ENCODE measurements around the gene DCLK1.
A peak's percentile ranks its signal among the peaks of the same experiment; 100 is the strongest.

Gene DCLK1

DNA sequence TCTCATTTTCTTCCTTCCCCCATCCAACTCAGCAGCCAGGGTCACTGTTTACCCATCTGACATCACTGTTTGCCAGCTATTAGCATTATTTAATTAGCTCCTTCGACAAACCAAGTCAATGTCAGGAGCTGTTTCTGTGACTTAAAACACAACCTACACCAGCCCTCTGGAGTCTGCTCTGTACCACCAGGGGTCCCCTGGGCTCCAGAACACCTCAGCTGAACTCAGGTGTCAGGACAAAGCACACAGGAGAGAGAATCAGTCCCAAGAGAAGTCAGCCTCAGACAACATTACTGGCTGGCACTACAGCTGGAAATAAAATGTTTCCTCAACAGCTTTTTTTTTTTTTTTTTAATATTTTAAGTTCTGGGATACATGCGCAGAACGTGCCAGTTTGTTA, 45.1 kb downstream of the DCLK1 start:
- no peak for DNase-seq (ENCODE audit: low spot score)

DNA sequence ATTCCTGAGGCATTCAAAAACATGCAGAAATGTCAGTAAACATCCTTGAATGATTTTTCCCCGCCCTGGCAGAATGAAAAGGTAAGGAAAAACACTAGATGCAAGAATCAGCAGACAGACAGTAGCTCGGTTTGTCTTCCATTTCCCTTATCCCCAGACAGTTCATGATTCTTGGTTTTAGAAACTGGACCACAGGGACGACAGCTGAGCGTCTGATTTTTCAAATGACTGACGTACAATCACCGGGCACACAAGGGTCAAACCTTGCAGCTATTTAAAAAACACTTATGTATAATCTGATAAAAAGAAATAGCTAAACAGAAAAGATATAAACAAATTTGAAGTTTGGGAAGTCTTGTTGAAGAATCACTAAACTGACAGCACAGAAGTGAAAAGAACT, 47.1 kb downstream of the DCLK1 start:
- no peak for DNase-seq (ENCODE audit: low spot score)

DNA sequence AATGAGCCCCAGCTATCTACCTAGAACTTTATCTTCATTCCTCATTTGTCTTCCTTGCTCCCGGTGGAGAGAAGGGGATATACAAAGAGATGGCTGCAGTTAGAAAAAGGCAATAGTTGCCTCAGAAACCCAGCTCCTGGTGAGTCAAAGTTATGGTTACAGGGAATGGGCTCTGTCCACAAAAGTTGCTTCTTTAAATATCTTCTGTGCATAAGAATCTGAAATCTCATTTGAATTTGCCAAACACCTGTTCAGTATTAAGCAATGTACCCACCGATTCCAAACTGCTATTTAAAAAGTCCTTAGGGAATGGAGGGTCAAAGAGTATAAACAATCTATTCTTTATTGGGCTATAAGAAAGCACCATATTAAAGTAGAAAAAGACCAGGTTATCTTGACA, 48.4 kb downstream of the DCLK1 start:
- DNase-seq (ENCODE audit: low spot score): no peak

DNA sequence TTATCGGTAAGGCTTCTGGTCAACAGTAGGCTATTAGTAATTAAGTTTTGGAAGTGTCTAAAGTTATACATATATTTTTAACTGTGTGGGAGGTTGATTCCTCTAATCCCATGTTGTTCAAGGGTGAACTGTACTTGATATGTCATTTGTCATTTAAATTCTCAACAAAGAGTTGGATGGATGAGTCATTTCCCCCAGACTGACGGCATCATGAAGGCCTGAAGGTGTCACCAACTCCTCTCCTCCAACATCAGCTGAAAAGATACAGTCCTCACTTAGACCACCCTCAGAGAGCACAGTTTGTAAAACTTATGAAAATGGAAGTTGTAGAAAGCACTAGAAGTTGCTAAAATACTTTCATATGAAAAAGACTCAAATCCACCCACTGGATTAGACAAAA, 48.8 kb downstream of the DCLK1 start:
- no peak for DNase-seq (ENCODE audit: low spot score)

DNA sequence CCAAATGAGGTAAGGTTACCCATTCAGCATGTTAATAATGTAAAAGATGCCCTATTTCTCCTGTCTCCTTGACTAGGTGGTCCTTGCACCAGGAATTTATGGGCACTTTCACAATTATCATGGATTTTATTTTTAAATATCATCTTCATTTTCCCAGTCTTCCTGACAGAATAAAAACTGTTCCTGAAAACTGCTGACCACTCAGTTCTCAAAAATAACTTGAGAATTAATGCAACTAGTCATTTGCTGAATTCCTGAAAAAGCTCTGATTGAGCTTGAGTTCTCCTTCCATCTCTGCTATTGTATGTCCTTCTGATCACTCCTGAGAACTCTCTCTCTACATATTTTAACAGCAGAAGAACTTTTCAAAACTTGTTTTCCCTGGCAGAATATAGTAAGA, 55.0 kb downstream of the DCLK1 start:
- DNase-seq (ENCODE audit: low spot score): no peak

DNA sequence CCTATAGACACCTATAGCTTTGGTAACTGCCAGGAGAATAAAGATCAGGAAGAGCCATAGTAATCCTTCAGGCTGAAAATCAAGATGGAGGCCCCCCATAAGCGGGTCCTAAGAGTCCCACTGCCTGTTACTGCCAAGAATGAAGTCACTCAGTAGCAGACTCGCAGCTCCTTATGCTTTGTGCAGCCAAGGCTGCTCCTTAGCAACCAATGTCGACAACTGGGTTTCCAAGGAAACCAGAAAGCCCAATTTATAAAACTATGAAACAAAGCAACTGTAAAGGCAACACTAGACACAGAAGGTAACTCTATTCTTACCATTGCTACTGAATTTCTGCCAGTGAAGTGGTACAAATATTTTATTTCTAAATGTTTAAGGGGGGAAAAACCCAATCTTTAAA, 56.5 kb downstream of the DCLK1 start:
- no peak for DNase-seq (ENCODE audit: low spot score)

DNA sequence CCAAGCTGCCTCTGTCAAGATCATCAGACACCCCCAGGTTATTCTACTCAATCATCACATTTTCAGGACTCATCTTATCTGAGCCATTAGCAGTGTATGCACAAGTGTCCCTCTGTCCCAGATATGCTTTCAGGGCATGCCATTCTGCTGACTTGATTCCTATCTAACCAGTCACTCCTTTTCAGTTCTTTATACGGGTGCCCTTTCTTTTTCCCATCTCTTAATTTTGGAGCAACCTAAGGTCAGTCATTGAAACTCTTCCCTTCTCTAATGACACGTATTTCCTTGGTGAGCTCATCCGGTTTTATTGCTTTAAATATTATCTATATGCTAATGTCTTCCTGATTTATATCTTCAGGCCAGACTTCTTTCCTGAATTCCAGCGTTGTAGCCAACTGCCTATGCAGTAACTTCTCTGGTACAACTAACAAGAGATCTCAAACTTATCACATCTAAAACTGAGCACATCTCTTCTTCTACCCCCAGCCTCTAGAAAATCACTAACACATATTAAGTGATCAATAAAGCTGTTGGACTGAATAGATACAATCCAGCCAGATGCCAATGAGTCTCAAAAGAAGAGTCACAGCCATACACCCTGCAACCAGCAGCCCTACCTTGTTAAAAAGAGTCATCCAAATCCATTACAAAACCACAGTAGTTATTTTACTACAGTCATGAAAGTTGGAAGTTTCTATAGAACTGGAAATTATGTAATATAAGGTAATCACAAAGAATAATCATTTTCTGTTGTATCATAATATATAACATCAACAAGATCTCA, 58.8 kb downstream of the DCLK1 start:
- no peak for DNase-seq (ENCODE audit: low spot score)

DNA sequence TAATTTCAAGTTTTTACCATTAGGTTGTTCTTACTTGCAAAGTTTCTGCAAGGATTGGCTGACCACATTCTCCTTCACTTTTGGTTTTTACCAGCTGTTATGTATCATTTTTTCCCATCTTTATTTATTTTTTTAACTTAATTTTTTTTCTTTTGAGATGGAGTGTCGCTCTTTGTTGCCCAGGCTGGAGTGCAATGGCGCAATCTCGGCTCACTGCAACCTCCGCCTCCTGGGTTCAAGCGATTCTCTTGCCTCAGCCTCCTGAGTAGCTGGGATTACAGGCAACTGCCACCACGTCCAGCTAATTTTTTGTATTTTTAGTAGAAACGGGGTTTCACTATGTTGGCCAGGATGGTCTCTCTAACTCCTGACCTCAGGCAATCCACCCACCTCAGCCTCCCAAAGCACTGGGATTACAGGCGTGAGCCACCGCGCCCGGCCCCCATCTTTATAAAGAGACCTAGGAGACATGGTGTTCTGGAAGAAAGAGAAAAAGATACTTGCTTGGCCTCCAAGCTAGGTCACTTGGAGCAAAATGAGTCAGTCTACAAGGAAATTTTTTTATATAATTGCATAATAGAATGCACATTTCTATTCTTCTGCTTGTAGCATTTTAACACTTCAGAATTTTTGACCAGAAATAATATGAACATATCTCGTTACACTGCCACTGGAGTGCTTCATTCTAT, 60.5 kb downstream of the DCLK1 start:
- peak; percentile 13 for DNase-seq (ENCODE audit: low spot score)

DNA sequence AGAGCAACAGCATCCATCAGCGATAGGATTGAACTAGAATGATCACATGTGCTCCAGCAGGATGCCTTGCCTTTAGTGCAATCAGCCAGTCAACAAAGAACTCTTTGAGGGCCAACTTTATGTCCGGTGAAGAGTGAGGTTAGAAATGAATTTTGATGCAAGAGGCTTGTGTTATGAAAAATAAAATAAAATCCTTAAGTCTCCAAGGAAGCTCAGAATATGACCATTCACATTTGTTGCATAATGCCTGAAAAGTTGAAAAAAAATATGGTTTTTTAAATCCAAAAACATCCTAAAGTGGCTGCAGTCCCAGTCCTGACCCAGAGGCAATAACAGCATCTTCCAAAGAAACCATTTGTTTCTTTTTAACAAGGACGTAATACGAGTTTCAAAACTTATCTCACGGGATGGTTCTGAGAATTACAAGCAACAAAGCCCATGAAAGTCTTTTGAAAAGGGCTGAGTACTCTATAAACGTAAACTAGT, 61.3 kb downstream of the DCLK1 start:
- DNase-seq (ENCODE audit: low spot score): peak; percentile 20

DNA sequence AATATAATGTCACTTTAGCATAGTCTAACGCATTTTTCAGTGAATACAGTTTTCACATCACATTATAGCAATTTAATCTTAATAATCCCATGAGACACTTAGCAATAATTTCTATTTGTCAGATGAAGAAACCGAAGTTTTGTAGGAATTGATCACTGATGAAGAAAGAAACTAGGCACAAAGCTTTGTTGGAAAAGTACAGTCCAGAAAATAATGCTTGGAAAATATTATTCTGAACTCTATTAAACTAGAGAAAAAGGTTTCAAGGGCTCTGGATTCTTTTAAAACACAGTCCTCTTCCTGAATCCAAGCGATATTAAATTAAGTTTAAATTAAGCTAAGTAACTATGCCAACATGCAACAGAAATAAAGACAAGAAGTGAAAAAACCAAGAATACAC, 62.2 kb downstream of the DCLK1 start:
- no peak for DNase-seq (ENCODE audit: low spot score)

DNA sequence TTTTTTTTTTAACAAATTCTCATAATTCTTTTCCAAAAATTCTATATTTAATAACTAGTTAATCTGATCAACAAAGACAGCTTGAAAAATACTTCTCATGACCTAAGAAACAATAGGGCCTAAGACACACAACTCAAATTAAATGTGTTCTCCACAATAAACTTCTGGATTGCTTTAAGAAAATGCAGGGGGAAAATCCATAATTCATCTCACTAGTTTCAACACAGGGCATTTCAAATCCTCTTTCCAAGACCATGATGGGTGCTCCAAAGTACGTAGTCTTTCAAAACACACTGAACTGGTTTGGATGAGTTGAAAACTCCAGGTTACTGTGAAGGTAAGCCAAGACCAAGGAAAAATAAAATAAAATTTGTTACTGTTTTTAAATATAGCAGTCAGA, 62.6 kb downstream of the DCLK1 start:
- DNase-seq (ENCODE audit: low spot score): no peak

DNA sequence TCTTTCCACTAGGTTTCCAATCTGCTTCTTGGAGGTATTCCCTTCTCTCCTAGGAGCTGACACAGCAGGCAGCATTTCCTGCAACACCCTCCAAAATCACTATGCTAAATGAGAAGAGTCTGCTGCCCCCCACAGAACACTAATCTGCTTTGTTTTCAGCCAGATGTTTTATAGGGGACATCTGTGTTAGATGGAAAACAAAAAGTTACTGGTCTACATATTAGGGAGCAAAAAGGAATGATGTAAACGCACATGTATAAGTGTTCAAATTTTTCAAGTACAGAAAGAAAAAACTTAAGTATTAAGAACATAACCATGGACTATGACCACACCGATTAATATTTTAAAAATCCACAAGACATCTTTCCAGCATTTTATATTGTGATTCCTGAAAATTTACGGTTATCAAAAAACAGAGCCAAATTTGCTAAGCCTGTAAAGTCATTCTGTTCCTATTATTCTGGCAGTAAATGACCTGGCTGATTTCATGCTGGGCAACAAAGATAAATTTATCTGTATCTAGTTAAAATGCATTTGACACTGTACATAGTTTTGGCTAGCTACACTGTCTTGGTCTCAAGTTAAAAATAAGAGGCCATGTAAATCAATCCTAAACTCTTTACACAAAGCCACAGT, 63.3 kb downstream of the DCLK1 start:
- DNase-seq (ENCODE audit: low spot score): no peak

DNA sequence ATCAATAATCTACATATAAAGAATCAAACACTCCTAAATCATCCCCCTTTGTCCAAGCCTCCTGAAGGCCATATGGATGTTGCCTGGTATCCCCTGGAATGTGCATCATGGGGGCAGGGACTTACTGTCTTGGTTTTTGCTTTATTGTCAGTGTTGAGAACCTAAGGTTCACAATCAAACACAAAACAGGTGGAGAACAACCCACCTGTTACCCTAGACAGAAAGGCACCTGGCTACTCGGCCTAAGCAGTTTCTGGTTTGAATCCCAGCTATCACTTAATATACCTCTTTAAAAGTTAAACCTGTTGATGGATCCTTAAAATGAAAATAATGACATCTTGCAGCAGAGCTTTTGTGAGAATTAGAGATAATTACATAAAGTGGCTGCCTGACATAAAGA, 68.9 kb downstream of the DCLK1 start:
- DNase-seq (ENCODE audit: low spot score): no peak

DNA sequence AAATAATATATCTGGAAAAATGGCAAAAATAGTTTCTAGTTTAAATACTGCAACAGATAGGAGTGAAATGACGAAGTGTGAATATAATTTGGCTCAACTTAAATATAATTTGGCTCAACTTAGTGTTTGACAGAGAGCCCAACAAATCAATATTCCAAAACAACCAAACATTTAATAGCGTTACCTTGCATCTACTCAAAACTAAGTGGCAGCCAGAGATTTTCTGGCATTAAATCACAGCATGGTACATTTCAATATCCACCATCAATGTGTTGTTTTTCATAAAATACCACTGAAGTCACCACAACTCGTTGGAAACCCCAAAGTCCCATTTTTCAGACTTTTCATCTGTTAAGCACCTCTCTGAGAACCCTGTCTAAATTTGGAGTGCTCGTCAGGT, 69.6 kb downstream of the DCLK1 start:
- no peak for DNase-seq (ENCODE audit: low spot score)

DNA sequence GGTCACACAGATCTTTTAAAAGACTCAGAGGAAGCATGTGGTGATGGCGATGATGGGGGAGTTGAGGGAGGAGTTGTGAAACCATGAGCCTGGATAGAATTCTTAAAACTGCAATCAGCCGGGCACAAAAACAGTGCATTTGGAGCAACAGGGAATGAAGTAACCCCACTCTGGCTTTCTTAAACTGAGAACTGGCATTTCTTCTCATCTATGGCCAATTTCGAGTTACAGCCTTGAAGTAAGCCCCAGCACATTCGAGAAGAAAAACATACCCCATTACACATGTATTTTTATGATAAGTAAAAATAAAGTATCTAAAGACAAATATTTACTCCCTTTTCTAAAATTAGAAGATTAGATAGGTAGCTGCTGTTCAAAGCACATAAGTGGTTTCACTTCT, 70.1 kb downstream of the DCLK1 start:
- no peak for DNase-seq (ENCODE audit: low spot score)

DNA sequence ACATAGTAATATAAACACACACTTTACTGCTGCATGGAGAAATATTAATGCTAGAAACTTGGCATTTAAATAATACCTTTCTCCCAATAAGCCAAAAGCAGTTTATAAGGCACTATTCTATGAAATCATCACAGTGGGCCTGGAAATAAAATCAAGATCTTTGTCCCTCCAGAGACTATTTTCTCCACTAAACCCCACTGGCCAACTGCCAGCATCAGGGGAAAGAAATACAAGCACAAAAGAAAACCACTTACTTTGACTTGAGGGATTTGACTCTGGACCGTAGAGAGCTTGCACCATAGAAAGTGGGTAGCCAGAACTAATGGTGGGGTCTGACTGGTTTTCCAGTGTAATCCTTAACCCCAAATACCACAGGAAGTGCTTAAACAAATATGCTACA, 71.9 kb downstream of the DCLK1 start:
- DNase-seq (ENCODE audit: low spot score): no peak

DNA sequence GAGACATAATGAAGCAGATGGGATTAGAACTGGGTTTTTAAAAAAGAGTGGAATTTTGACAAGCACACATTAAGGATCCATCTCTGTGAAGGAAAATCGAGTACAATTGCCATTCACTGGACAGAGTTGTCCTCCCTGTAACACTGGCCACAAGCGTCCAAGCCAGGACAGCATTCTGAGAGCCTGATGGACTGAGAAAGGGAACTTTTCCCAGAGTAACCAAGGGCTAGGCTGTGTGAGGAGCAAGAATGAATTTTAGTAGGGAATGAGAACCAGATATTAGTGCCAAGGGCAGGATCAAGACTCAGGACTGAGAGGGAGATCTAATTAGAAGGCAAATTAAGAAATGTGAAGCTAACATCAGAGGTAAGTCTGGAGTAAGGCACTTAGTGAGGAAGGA, 73.1 kb downstream of the DCLK1 start:
- DNase-seq (ENCODE audit: low spot score): no peak

DNA sequence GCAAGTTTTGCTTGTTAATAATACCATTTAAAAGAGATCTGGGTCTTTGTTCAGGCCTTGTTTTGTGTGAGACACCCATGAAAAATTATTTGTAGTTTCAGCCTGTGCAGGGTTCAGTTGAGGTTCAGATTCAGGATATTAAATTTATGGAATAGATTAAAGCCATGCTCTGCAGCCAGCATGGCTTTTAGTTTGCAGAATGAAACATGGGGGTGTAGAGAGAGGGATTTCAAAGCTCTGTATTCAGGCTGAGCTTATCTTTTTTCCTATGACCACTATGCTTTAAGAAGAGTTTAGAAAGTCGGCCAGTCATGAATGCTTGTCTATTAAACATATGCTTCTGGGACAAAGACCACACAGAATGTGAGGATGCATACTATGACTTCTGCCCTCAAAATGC, 73.6 kb downstream of the DCLK1 start:
- no peak for DNase-seq (ENCODE audit: low spot score)

DNA sequence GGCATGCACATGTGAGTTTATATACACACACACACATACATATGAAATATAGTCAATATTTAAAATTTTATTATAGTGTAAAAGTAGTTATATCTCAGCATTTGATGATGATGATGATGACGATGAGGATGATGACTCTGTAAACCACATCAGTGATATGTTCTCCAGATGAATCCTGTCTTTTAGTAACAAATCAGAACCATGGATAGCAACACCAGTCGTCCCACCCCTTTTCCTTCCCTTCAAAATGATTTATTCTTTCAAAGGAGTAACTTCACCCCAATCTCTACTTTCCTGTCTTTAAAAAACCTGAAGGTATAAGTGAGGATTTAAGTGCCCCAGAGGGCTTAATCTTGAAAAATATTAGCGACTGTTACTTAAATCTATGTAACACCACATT, 74.1 kb downstream of the DCLK1 start:
- peak; percentile 12 for DNase-seq (ENCODE audit: low spot score)

DNA sequence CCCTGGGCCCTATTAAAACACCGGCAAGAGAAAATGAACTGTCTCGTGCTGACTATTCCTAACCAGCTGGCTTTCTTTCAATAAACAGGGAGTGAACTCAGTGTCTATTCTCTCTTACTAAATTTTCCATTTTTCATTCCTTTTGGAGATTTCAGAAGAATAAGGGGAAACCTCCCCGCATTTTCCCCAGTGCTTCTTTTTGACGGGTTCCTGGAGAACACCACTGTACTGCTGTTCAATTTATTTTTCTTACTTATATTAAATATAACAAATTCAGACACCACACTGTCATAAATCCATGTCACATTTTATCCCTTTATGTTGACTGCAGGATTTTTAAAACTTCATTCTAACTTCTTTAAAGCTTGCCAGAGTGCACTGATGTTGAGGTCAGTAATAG, 75.8 kb downstream of the DCLK1 start:
- no peak for DNase-seq (ENCODE audit: low spot score)

DNA sequence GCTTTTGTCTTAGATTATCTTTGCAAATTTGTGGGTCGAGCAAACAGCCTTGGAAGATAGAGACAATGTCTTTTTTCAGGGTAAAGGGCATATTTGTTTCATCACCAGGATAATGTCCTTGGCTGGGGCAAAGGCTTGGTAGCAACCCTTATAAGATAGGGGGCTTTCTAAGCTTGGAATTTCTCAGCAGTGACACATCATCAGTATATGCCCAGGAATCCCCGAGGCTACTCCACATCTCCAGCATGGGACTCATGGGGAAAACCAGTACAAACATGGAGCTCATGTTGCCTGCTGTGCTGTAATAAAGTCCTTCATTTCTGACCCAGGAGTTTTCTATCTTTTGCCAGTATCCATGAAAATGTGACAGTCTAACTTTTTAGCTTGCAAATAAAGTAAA, 77.1 kb downstream of the DCLK1 start:
- DNase-seq (ENCODE audit: low spot score): no peak

DNA sequence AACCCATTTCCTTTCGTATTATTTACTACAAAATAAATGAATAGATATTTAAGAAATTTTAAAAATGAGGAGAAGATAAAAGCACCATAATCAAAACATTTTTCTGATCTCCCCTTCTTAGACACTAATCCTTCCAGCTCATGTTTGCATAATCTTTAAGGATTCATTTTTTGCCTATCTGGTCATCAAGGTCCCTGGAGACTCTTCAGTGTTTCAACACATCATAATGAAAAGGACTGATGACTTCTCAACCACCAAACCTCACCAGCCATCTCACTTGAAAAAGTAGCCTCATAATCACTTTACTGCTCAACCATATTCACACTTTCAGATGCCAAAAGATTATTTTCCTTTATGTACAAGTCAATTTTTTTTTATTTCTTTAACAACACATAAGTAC, 80.1 kb downstream of the DCLK1 start:
- no peak for DNase-seq (ENCODE audit: low spot score)

DNA sequence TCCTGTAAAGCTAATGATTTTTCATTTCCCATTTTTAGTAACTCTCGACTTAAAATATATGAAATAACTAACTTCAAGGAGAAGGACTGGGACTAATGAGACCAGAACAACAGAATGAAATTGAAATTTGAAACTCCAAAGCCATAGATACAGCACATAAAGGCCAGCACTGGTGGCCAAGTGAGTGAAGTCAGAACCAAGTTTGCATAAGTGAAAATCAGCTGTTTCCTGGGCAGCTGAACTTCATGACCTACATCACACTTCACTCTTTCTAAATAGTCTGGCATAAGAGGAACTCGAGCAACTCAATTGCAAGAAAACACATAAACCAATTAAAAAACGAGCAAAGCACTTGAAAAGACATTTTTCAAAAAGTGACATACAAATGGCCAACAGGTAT, 84.5 kb downstream of the DCLK1 start:
- DNase-seq (ENCODE audit: low spot score): no peak
